GM12873 (cell line): Measurements from ENCODE around the gene SNAP29.

Source experiments
- CTCF ChIP-seq: IDR thresholded peaks from 2 replicates; pipeline ENCODE4 v1.5.1; 2012; ENCODE audit warnings: low read depth, mild to moderate bottlenecking, moderate library complexity, low read length, control low read depth; ENCODE audit not compliant: insufficient read depth; ENCODE audit errors: missing control alignments

SNAP29 gene

GRCh38 chr22:20858615-20859416 is at the start of gene SNAP29, which contains the start of gene PI4KA:
Gene SNAP29, plus strand, starts transcription at chr22:20859007. Its CDS starts 104 bp downstream, at chr22:20859111.
Gene PI4KA, minus strand, starts transcription at chr22:20858811. Its CDS starts 86 bp downstream, at chr22:20858725.
- TF ChIP-seq CTCF, result no peak

GRCh38 chr22:20809538-20810185 is 49.1 kb upstream of the SNAP29 start:
- no peak for TF ChIP-seq CTCF

GRCh38 chr22:20810645-20811044 is 48.2 kb upstream of the SNAP29 start:
- TF ChIP-seq CTCF, result no peak

- TF ChIP-seq CTCF, result no peak
These were observed 47.6 kb upstream of the SNAP29 start for GRCh38 chr22:20811171-20811570.

- TF ChIP-seq CTCF, result no peak
These were observed 46.7 kb upstream of the SNAP29 start for GRCh38 chr22:20811971-20812660.

GRCh38 chr22:20813056-20813455 is 45.8 kb upstream of the SNAP29 start:
- no peak for TF ChIP-seq CTCF

- no peak for TF ChIP-seq CTCF
These were observed 44.5 kb upstream of the SNAP29 start for GRCh38 chr22:20814221-20814808.
